GM19035 (cell line): Measurements from ENCODE around the gene MAP4K4.
"Not testable (repeated sequence)": the region's sequence is repeated elsewhere in the genome, so short reads cannot be mapped to it uniquely, and the experiment has no call there.

ENCODE experiments used
- ATAC-seq: cut with Tn5 transposase; IDR thresholded peaks from one replicate; pipeline ENCODE4 v1.9.1; 2021; ENCODE audit not compliant: unreplicated experiment

MAP4K4 gene

DNA sequence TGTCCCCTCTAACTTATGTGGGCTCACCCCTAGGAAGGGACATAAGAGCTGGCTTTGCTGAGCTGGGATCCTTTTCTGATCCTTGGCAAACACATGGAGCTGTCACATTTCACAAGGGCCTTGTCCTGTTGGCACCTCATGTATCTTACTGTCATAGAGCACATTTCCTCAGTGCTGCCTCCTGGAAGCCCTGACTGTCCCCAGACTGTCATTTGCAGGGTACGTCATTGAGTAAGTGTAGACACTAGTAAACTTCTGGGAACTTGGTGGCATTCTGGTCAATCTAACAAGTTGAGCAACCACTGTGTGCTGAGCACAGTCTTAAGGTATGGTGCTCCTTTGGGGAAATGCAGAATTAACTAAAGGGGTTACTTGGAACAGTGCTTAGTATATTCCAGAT lies 199.8 kb downstream of the MAP4K4 start:
- ATAC-seq: no peak

- no peak for ATAC-seq
Observed at GRCh38 chr2:101899265-101899664, 201.8 kb downstream of the MAP4K4 start.

- no peak for ATAC-seq
Observed at GRCh38 chr2:101899871-101900270, 202.4 kb downstream of the MAP4K4 start.

DNA sequence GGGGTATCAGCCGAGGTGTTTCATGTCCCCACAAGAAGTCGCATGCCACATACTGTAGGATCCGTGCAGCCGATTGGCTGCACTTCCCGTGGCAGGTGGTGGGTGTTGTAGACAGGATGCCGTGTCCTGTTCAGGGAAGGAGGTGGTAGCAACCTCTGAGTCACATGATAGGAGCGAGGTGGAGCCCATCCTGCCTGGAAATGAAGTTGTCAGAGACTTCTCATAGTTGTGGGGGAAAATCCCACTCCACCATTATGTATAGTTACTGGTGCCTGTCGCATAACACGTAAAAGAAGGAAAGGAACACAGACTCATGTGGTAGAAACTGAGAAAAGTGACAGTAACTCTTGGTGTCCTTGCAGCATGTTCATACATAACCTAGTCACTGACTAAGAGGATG lies 202.9 kb downstream of the MAP4K4 start:
- ATAC-seq: peak; percentile 74

DNA sequence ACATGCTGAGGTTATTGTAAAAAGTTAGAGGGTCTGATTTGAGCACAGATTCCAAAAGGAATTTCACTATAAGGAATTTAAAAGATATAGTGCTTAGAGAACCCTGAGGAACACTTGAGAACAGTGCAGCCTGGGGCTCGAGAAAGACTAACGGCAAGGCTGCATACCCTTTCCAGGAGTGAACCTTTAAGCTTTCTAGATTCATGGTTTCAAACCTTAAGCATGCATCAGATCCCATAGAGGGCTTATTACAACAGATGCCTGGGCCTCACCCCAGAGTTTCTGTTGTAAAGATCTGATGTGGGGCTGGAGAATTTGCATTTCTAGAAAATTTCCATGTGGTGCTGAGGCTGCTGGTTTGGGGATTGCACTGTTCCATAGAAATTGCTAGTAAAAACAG lies 203.7 kb downstream of the MAP4K4 start:
- no peak for ATAC-seq

- ATAC-seq: no peak
Observed at GRCh38 chr2:101902169-101902568, 204.7 kb downstream of the MAP4K4 start.

DNA sequence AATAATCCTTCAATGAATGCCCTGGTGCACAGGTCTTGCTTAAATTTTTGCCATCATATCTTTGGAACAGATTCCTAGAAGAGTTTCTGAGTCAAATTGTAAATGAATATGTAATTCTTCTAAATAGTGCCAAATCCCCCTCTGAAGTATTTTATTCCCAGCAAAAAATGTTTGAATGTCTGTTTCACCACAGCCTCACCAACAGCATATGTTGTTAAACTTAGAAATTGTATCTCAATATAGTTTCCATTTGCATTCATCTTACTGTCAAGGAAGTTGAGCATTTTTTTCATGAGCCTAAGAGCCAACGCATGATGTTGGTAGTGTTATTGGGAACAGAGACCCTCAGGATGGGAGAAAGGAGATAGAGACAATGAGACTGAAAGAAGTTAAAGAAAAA lies 207.4 kb downstream of the MAP4K4 start:
- no peak for ATAC-seq

GRCh38 chr2:101905746-101906336 lies 208.3 kb downstream of the MAP4K4 start:
- no peak for ATAC-seq

- ATAC-seq: no peak
Observed at GRCh38 chr2:101909760-101910159, 212.3 kb downstream of the MAP4K4 start.

DNA sequence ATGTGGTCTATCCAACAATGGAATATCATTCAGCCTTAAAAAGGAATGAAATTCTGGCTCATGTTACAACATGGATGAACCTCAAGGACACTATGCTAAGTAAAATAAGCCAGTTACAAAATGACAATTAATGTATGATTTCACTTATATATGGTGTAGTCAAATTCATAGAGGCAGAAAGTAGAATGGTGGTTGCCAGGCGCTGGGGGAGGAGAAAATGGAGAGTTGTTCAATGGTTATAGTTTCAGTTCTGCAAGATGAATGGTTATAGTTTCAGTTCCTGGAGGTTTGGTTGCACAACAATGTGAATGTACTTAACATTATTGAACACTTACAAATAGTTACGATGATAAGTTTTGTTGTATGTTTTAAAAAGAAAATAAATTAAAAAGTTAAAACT lies 215.0 kb downstream of the MAP4K4 start:
- ATAC-seq: peak; percentile 79

DNA sequence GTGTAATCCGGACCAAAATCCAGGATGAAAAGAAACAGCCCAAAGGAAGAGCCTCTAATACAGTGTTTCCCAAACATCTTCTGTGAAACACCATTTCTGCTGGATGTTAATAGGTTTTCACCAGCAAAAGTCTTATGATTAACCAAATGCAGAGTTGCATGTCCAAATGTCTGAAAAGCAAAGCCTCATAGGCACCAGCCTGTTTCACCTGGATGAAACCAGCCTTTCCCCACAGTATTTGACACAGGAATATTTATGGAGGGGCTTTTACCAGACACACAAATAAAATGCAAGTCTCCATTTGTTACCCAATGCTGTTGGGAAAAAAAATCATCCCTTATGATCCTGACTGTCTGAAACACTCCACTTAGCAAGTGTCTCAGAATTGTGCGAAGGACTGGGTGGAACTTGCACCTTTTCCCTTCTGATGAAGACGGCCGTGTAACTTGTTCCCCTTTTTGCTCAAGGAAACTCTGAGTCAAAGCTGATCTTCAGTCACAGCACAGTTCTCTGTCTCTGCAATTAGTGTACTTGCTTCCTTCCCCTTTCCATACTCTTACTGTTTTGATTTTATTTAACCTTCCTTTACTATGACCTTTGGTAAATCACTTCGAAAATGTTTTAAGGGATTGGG lies 223.9 kb downstream of the MAP4K4 start:
- ATAC-seq: no peak

DNA sequence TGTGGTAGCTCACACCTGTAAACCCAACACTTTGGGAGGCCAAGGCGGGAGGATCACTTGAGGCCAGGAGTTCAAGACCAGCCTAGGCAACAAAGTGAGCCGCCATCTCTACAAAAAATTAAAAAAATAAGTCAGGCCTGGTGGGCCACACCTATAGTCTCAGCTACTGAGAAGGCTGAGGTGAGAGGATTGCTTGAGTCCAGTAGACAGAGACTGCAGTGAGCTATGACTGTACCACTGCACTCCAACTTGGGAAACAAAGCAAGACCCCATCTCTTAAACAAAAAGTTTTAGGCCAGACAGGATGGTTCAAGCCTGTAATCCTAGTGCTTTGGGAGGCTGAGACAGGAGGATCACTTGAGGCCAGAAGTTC lies 224.4 kb downstream of the MAP4K4 start:
- ATAC-seq: no peak

DNA sequence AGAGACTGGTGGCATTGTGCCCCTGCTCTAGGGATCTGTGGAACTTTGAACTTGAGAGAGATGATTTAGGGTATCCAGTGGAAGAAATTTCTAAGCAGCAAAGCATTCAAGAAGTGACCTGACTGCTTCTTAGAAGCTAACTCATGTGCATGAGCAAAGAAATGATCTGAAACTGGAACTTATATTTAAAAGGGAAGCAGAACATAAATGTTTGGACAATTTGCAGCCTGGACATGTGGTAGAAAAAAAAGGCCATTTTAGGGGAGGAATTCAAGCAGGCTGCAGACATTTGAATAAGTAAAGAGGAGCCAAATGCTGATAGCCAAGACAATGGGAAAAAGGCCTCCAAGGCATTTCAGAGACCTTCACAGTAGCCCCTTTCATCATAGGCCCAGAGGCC lies 226.8 kb downstream of the MAP4K4 start:
- ATAC-seq: not testable (repeated sequence)

DNA sequence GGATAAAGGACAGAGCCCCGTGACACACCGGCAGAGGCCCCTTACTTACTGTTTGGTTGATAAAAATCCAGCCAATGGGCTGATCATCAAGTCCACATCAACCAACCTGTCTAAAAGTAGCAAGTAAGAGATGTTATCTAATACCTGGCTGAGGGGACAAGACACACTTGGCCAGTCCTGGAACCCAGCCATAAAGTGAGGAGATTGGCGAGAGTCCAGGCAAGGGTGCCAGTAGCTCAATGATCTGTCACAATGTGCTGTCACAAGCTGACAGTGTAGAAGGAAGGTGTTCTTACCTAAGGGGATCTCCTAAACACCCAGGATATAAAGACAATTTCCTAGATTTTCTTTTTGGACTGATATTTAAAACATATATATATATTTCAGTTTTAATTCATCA lies 232.5 kb downstream of the MAP4K4 start:
- ATAC-seq: no peak

GRCh38 chr2:101930847-101931246 lies 233.3 kb downstream of the MAP4K4 start:
- ATAC-seq: no peak

DNA sequence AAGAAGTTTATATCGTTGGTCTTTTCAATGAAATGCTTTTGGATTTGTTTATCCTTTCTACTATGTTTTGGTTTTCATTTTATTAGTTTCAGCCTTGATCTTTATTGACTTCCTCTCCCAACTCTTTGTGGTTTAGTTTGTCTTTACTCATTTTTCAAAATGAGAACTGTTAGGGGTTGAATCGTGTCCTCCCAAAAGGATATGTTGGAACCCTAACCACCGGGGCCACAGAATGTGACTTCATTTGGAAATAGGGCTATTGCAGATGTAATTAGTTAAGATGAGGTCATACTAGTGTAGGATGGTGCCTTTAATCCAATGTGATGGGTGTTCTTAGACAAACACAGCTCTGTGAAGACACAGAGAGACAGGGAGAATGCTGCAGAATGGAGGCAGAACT lies 233.9 kb downstream of the MAP4K4 start:
- no peak for ATAC-seq

DNA sequence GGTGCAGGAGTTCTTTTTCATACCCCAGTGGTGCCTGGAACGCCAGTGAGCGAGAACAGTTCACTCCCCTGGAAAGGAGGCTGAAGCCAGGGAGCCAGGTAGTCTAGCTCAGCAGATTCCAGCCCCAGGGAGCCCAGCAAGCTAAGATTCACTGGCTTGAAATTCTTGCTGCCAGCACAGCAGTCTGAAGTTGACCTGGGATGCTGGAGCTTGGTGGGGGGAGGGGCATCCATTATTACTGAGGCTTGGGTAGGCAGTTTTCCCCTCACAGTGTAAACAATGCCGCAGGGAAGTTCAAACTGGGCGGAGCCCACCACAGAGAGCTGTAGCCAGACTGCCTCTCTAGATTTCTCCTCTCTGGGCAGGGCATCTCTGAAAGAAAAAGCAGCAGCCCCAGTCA lies 238.3 kb downstream of the MAP4K4 start:
- ATAC-seq: not testable (repeated sequence)

DNA sequence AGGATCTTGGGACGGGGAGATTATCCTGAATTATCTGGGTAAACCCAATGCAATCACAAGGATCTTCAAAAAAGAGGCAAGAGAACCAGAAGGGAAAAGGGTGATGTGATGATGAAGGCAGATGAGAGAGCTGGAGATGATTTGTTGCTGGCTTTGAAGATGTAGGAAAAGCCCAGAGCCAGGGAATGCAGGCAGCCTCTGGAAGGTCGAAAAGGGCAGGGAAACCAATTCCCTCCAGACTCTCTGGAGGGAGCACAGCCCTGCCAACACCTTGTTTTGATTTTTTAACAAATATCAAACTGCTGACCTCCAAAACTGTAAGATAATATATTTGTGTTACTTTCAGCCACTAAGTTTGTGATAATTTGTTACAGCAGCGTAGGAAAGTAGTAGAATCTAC lies 245.3 kb downstream of the MAP4K4 start:
- ATAC-seq: no peak
